Left cardiac atrium (tissue), 4 donors: ENCODE results near the gene LY6G6D. TPM values are rescaled to one million over a fixed set of nuclear protein-coding genes. Genes with fewer than 3 reads are reported as not detected.
"Not testable (repeated sequence)": the region's sequence is repeated elsewhere in the genome, so short reads cannot be mapped to it uniquely, and the experiment has no call there.

Experiments used
- ATAC-seq, 2 donors: fragments of 200-7000 bp; cut with Tn5 transposase; one replicate each; pipeline ENCODE4 v1.9.1; 2020; ENCODE audit warnings: mild to moderate bottlenecking in 2 of 2, moderate library complexity in 2 of 2
- DNase-seq: peaks from one replicate; pipeline ENCODE4 v3.0.0-alpha.2; 2020
- intact Hi-C, 2 donors: fragments of 100-400 bp; cut with DNase I; formaldehyde crosslinking; loops; one replicate each; pipeline versions ENCODE4 v1.14.1 to v1.15.1; 2022 to 2023
- total RNA-seq, 2 donors: library from RNA; stranded (reverse); fragmentation: NEBNext Ultra II Directional; extraction: Animal tissue kit (Norgen Biotek cat#: 25700); gene quantifications; one replicate each; pipeline ENCODE4 v1.2.1, GENCODE V29; 2021
- donor health status: DM: no; HTN: yes; CAD: no.
- donor health status: DM: no; HTN: yes; CAD: no; lungs with severe emphysema.
- donor health status: DM: yes; HTN: yes; CAD: no.
- donor health status: Dilated cardiomyopathy.

Gene LY6G6D
- total RNA-seq, 2 donors from 2014 or later = not detected

GRCh38 chr6:31690231-31691077, 24.7 kb upstream of the LY6G6D start:
- DNase-seq (no peak), ATAC-seq (peak; percentile 50 to 83)
- intact Hi-C loops = no loop called here

GRCh38 chr6:31691078-31691463, 24.1 kb upstream of the LY6G6D start:
- ATAC-seq = no peak
- intact Hi-C loops = no loop called here
- DNase-seq = no peak

GRCh38 chr6:31691564-31692108, 23.5 kb upstream of the LY6G6D start:
- intact Hi-C loops = no loop called here
- DNase-seq (no peak), ATAC-seq (no peak)

- DNase-seq (no peak), ATAC-seq (no peak)
- intact Hi-C loops = no loop called here
These were observed 22.8 kb upstream of the LY6G6D start for GRCh38 chr6:31692353-31692752.

GRCh38 chr6:31692886-31693285, 22.3 kb upstream of the LY6G6D start:
- ATAC-seq = no peak
- intact Hi-C loops = no loop called here
- no peak for DNase-seq

- no peak for ATAC-seq
- DNase-seq = no peak
- intact Hi-C loops = no loop called here
These were observed 21.6 kb upstream of the LY6G6D start for GRCh38 chr6:31693535-31693934.

- intact Hi-C loops = no loop called here
- DNase-seq = no peak
- no peak for ATAC-seq
These were observed 17.6 kb upstream of the LY6G6D start for GRCh38 chr6:31697555-31697954.

GRCh38 chr6:31700740-31701401, 14.3 kb upstream of the LY6G6D start:
- intact Hi-C loops = no loop called here
- no peak for DNase-seq
- no peak for ATAC-seq

GRCh38 chr6:31701666-31702404, 13.3 kb upstream of the LY6G6D start:
- ATAC-seq (no peak), DNase-seq (peak; percentile 47)
- intact Hi-C loops = no loop called here

GRCh38 chr6:31702405-31702818, 12.7 kb upstream of the LY6G6D start:
- peak; percentile 20 to 37 for ATAC-seq
- DNase-seq = no peak
- intact Hi-C loops = no loop called here

- DNase-seq = peak; percentile 99
- intact Hi-C loops = no loop called here
- peak; percentile 99 for ATAC-seq
These were observed 12.1 kb upstream of the LY6G6D start, which contains the start of gene ABHD16A for GRCh38 chr6:31702819-31703716. TSS of gene ABHD16A (minus strand) at chr6:31703324. CDS start at chr6:31703281, 43 bp downstream.

- no peak for DNase-seq
- intact Hi-C loops = no loop called here
- no peak for ATAC-seq
These were observed 9.2 kb upstream of the LY6G6D start for GRCh38 chr6:31705931-31706330.

GRCh38 chr6:31706599-31706998, 8.5 kb upstream of the LY6G6D start, which contains the start of gene LY6G6F:
TSS of gene LY6G6F (plus strand) at chr6:31706866. CDS start at chr6:31706907, 41 bp downstream.
- intact Hi-C loops = no loop called here
- ATAC-seq = no peak
- no peak for DNase-seq

- DNase-seq (no peak), ATAC-seq (no peak)
- intact Hi-C loops = no loop called here
These were observed 7.4 kb upstream of the LY6G6D start for GRCh38 chr6:31707701-31708100.

- DNase-seq = no peak
- ATAC-seq = no peak
- intact Hi-C loops = no loop called here
These were observed 6.9 kb upstream of the LY6G6D start for GRCh38 chr6:31708224-31708623.

GRCh38 chr6:31709157-31709556, 6.0 kb upstream of the LY6G6D start:
- DNase-seq, intact Hi-C loops, ATAC-seq: not testable (repeated sequence)

- intact Hi-C loops = no loop called here
- no peak for DNase-seq
- ATAC-seq = no peak
These were observed 4.5 kb upstream of the LY6G6D start for GRCh38 chr6:31710523-31711219.

- ATAC-seq = peak in 1 of 2 donors; percentile 29
- no peak for DNase-seq
- intact Hi-C loops = no loop called here
These were observed 3.9 kb upstream of the LY6G6D start for GRCh38 chr6:31711233-31711632.
